Inferior parietal cortex (tissue), 1 donor: ENCODE data around the gene WDCP.
"Not testable (repeated sequence)": the region's sequence is repeated elsewhere in the genome, so short reads cannot be mapped to it uniquely, and the experiment has no call there.

Experiments
- DNase-seq: peaks from one replicate; pipeline ENCODE4 v3.0.0-alpha.2; 2016; ENCODE audit errors: extremely low spot score

Gene WDCP

GRCh38 chr2:24046930-24047702, at the start of gene WDCP:
Gene WDCP (minus strand): TSS chr2:24047391. CDS start chr2:24039494, 7,897 bp downstream.
- peak; percentile 97 for DNase-seq

GRCh38 chr2:24095171-24095677, 48.0 kb upstream of the WDCP start:
- not testable (repeated sequence) for DNase-seq

GRCh38 chr2:24093270-24093669, 46.1 kb upstream of the WDCP start:
- not testable (repeated sequence) for DNase-seq

- no peak for DNase-seq
Measured at GRCh38 chr2:24088821-24089359, 41.7 kb upstream of the WDCP start.

- DNase-seq = no peak
Measured at GRCh38 chr2:24087032-24087431, 39.8 kb upstream of the WDCP start.

DNA sequence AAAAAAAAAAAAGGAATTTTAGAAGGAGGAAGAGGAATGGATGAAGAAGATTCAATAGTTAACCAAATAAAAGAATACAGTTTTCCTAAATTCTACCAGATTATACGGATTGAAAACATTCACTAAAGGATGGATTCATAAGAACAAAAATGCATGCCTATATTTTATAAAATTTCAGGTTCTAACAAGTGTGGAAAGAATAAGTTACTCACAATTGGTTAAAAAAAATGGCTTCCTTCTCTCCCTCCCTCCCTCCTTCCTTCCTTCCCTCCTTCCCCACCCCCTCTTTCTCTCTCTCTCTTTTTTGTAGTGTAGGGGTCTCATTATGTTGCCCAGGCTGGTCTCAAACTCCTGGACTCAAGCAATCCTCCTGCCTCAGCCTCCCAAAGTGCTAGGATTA, 39.0 kb upstream of the WDCP start:
- no peak for DNase-seq

- no peak for DNase-seq
Measured at GRCh38 chr2:24085200-24085489, 38.0 kb upstream of the WDCP start.

- DNase-seq = peak; percentile 72
Measured at GRCh38 chr2:24084386-24085199, 37.4 kb upstream of the WDCP start, which contains the start of gene TP53I3. Gene TP53I3 (minus strand): TSS chr2:24084834. CDS start chr2:24084326, 508 bp downstream.

GRCh38 chr2:24083567-24084385, 36.6 kb upstream of the WDCP start:
- peak; percentile 50 for DNase-seq

DNA sequence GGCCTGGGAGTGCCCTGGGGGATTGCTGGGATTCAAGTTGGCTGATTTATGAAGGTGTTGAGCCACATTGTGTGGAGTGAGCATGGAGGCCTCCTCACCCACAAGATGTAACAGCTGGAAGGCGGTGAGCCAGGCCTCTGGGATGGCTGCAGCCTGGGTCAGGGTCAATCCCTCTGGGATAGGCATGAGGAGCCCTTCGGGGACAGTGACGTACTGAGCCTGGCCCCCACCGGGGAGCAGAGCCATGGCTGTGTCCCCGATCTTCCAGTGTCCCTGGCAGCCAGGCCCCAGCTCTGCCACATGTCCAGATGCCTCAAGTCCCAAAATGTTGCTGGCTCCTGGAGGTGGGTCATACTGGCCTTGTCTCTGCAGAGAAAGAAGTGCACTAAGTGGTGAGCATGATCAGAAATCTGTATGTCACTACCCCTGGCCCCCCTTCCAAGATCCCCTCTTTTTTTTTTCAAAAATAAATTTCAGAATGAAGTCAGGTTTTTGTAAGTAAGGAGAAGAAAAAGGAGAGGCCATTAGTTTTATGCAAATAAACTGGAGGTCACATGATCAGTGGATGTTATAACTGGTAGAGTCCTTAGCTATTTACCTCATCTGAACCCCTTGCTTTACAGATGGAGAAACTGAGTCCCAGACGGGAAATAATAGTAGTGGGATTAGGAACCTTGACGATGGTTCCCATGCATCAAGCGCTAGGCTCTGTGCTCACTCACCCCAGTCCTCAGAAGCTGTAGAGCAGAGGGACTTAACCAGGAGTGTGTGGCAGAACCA, 35.8 kb upstream of the WDCP start:
- no peak for DNase-seq

DNA sequence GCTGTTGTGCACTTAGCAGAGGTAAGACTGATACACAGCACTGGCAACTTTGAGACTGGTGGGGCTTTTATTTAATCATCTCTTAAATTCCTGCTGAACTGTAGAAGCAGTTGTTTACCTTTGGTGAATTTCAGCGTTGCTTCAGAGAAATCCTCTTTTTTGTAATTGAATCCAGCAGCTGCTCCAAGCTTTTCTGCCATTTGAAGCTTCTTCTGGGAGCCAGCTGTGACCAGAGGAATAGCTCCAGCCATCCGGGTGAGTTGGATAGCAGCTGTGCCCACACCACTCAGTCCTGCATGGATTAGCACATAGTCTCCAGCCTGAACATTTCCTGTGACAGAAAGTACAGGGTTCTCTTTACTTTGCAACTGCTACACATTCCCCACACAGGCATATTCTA, 33.5 kb upstream of the WDCP start:
- no peak for DNase-seq

GRCh38 chr2:24077879-24078278, 30.7 kb upstream of the WDCP start:
- DNase-seq = no peak

- peak; percentile 8 for DNase-seq
Measured at GRCh38 chr2:24077535-24077877, 30.3 kb upstream of the WDCP start.

DNA sequence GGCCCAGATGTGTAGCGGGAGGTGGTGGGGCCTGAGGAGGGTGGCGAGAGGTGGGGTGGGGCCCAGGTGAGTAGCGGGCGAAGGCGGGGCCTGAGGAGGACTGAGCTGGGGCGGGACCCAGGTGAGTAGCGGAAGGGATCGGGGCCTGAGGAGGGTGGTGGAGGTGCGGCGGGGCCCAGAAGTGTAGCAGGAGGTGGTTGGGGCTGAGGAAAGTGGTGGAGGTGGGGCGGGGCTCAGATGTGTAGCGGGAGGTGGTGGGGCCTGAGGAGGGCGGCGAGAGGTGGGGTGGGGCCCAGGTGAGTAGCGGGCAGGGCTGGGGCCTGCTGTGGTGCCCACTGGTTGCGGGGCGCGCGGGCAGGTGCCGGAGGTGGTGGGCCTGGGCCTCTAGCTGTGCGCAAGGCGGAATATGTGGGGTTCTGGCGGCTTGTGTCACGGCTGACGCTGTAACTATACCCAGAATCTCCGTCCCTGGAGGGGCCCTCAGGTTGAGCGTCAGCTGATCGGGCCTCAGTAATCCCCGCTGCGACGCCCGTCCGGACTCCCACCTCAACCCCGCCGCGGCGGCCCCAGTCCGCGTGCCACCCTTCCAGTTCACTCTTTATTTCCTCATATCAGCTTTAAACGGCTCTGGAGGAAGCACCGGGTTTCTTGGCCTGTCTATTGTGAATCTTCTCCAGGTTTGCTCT, 29.8 kb upstream of the WDCP start:
- peak; percentile 25 for DNase-seq

GRCh38 chr2:24075915-24076848, 29.0 kb upstream of the WDCP start, which contains the start of gene SF3B6:
Gene SF3B6 (minus strand): TSS chr2:24076326. CDS start chr2:24076229, 97 bp downstream.
- peak; percentile 99 for DNase-seq

DNA sequence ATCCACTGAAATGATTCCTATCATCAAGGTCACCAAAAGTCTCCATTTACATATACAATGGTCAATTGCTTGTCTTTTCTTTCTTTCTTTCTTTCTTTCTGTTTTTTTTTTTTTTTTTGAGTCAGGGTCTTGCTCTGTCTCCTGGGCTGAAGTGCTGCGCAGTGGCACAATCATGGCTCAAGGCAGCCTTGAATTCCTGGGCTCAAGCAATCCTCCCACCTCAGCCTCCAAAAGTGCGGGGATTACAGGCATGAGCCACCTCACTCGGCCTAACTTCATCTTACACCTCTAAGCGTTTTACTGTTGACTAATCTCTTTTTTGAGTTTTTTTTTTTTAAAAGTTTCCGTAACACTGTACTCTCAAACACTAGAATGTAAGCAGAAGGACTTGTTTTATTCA, 28.1 kb upstream of the WDCP start:
- no peak for DNase-seq

- DNase-seq = no peak
Measured at GRCh38 chr2:24073816-24074215, 26.6 kb upstream of the WDCP start.

- DNase-seq = no peak
Measured at GRCh38 chr2:24072259-24072658, 25.1 kb upstream of the WDCP start.

DNA sequence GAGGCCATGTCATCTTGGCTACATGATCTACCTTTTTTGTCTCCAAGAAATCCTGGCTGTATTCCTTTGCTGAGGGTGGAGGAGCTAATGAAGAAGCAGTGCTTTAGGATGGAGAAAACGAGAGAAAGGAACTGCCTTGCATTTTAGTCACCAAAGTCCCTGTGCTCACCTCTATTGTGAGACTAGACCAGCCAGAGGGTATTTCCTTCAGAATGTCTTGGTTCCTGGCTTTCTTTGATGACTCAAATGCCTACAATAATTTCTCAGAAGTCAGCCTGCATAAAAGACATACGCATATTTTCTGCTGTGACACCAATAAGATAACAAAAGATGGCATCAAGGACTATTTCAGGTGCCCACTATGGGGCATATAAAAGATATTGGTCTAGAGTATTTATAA, 18.1 kb upstream of the WDCP start:
- DNase-seq = no peak
